Pancreas (tissue), 10 donors: Measurements from ENCODE around the gene U2AF2. TPM values are rescaled to one million over a fixed set of nuclear protein-coding genes. Genes with fewer than 3 reads are reported as not detected.
A peak's percentile ranks its signal among the peaks of the same experiment; 100 is the strongest.

Source experiments
- ATAC-seq, 4 donors: fragments of 200-7000 bp; cut with Tn5 transposase; one replicate each; pipeline versions ENCODE4 v1.8.0 to v1.9.1; 2020; ENCODE audit warnings: mild to moderate bottlenecking in 4 of 4, moderate library complexity in 4 of 4
- DNase-seq, 6 donors: peaks; one replicate each; pipeline ENCODE4 v3.0.0-alpha.2; 2020
- FAIRE-seq: peaks from 2 replicates; lab custom pipeline; 2012; peaks lifted over from hg19 to GRCh38; lab: Jason Lieb, UNC
- H3K27ac ChIP-seq, 4 donors: fragments of 200-600 bp; sonication (generic); 1 replicate in 3 of 4; 2 replicates in 1 of 4; pipeline versions ENCODE4 v1.5.0 to v1.8.0; 2020
- H3K27me3 ChIP-seq, 4 donors: fragments of 200-600 bp; one replicate each; pipeline ENCODE4 v1.8.0; 2021
- H3K36me3 ChIP-seq, 3 donors: fragments of 200-600 bp; sonication (generic) in 1 of 3; one replicate each; pipeline versions ENCODE4 v1.5.0 to v1.8.0; 2020 to 2021
- H3K4me1 ChIP-seq, 3 donors: fragments of 200-600 bp; one replicate each; pipeline ENCODE4 v1.8.0; 2021
- H3K4me3 ChIP-seq, 4 donors: fragments of 200-600 bp; sonication (generic) in 2 of 4; one replicate each; pipeline versions ENCODE4 v1.5.0 to v1.8.0; 2020 to 2021
- H3K9me3 ChIP-seq, 4 donors: fragments of 200-600 bp; one replicate each; pipeline ENCODE4 v1.8.0; 2021
- WGBS, 2 donors: extraction: QIAGEN DNeasy Blood & Tissue Kit; methylation state at CpG; one replicate each; pipeline ENCODE4 v1.1.7; 2013; 5-methylcytosine and 5-hydroxymethylcytosine counted together
- intact Hi-C, 3 donors: fragments of 100-400 bp; cut with DNase I; formaldehyde crosslinking; loops; one replicate each; pipeline versions ENCODE4 v1.11.1 to v1.14.2; 2022
- polyA plus RNA-seq, 2 donors: library from polyadenylated mRNA; stranded (reverse); fragments of 200-250 nt; gene quantifications; one replicate each; pipeline ENCODE4 v1.2.3, GENCODE V29; 2013
- total RNA-seq, 6 donors: library from RNA; stranded (reverse); fragmentation: NEBNext Ultra II Directional in 4 of 6; extraction: Animal tissue kit (Norgen Biotek cat#: 25700) in 4 of 6; gene quantifications; one replicate each; pipeline versions ENCODE4 v1.2.1 to v1.2.4, GENCODE V29; 2021 to 2023
- TF ChIP-seq, protein P1 (sequence below), 4 donors: fragments of 200-600 bp; sonication (generic) in 3 of 4; IDR thresholded peaks; one replicate each; pipeline versions ENCODE4 v1.5.0 to v1.8.0; 2021; ENCODE audit warnings: antibody characterized with exemption in 4 of 4
- donor health status: healthy with polysubstance abuse.
- donor health status: DM: no; HTN: no; CAD: no; lungs with moderate emphysema.
- donor health status: DM: no; HTN: no; CAD: no.
- donor health status: control.
- donor health status: control.
- donor health status: Bipolar disorder and iron deficiency.
- donor health status: DM: yes; HTN: yes; CAD: no.
- donor health status: DM: no; HTN: no; CAD: no.
- donor health status: DM: no; HTN: no; CAD: no.
- donor health status: DM: yes; HTN: yes; CAD: no.

U2AF2 gene
- total and polyA plus RNA-seq, 8 donors = 38.4 to 113 (median 62.4) TPM

GRCh38 chr19:55692681-55693081 is 37.8 kb downstream of the U2AF2 start:
- Histone ChIP-seq H3K4me3 (no peak overlapping the region), H3K27me3 (no peaks in the 10 kb centered on the region), H3K36me3 (peaks cover 9 to 74% (median 55%) of the 10 kb centered on the region in 3 donors), H3K4me1 (no peaks in the 10 kb centered on the region), H3K27ac (no peak overlapping the region), H3K9me3 (no peaks in the 10 kb centered on the region)
- WGBS, 2 donors = 91 to 92% methylated on average over 18 to 19 of the region's 19 CpGs
- no peak for ATAC-seq
- intact Hi-C loops = loop anchor here in 1 of 3 donors (10.0 kb wide), 1 partner anchor 122 kb away; no protein-coding TSS in a partner anchor
- DNase-seq = peak in 1 of 6 donors; percentile 74
- no peak for FAIRE-seq
- TF ChIP-seq, protein P1, sequence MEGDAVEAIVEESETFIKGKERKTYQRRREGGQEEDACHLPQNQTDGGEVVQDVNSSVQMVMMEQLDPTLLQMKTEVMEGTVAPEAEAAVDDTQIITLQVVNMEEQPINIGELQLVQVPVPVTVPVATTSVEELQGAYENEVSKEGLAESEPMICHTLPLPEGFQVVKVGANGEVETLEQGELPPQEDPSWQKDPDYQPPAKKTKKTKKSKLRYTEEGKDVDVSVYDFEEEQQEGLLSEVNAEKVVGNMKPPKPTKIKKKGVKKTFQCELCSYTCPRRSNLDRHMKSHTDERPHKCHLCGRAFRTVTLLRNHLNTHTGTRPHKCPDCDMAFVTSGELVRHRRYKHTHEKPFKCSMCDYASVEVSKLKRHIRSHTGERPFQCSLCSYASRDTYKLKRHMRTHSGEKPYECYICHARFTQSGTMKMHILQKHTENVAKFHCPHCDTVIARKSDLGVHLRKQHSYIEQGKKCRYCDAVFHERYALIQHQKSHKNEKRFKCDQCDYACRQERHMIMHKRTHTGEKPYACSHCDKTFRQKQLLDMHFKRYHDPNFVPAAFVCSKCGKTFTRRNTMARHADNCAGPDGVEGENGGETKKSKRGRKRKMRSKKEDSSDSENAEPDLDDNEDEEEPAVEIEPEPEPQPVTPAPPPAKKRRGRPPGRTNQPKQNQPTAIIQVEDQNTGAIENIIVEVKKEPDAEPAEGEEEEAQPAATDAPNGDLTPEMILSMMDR (IDR thresholded peaks at IDR 0.05) = no peak

DNA sequence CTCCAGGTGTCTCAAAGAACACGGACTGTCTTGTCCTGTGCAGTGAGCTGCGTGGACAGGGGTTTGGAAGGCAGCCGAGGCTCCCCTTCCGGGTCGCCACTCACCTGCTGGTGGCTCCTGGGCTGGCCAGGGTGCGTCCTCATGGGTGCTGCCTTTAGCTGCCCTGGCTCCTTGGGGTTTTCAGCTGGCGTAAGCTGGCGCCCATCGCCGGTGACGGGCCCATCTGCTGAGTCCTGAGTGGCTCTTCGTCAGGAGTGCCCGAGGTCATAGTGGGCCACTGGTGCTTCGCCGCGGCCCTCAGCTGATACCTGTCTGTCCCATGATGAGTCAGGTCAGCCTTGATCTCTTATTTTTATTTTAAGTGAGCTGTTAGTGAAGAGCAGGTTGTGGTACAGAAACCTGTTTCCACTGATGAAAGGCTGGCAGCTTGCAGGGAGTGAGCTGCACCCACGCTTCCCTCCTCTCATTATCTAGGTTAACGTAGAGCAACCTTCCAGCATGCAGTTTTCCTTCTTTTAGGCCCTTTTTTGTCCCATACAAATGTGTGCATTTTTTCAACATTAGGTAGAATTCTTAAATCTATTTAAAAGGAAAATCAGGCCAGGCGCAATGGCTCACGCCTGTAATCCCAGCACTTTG is 38.6 kb downstream of the U2AF2 start:
- DNase-seq (peak in 1 of 6 donors; percentile 48), FAIRE-seq (no peak), ATAC-seq (no peak)
- WGBS, 2 donors = 95 to 96% methylated on average over 20 of the region's 20 CpGs
- TF ChIP-seq, protein P1 (IDR thresholded peaks at IDR 0.05) = no peak
- H3K36me3 ChIP-seq = peaks cover 9 to 74% (median 55%) of the 10 kb centered on the region in 3 donors
- no peak overlapping the region for H3K27ac ChIP-seq
- intact Hi-C loops = loop anchor here in 1 of 3 donors (10.0 kb wide), 1 partner anchor 121 kb away; no protein-coding TSS in a partner anchor
- no peaks in the 10 kb centered on the region for H3K4me1 ChIP-seq
- H3K4me3 ChIP-seq = no peak overlapping the region
- no peaks in the 10 kb centered on the region for H3K27me3 ChIP-seq
- H3K9me3 ChIP-seq = no peaks in the 10 kb centered on the region

DNA sequence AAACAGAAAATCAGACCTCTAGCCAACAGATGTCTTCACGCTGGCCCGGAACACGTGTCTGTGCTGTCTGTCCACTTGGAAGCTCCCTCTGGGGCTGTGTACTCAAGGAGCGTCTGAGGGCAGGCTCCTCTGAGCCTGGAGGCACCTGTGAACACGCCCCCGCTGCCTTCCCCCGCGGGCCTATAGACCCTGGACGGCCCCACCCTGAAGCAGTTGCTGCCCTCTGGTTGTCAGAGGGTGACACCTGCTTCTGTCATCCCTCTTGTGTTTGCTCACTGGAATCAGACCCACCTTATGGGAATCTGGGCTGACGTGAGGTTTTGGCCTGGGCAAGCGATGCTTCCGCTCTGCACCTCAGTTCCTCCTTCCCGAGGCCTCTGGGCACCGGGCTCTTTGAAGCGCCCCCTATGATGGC is 39.4 kb downstream of the U2AF2 start:
- TF ChIP-seq, protein P1 (IDR thresholded peaks at IDR 0.05) = no peak
- H3K27me3 ChIP-seq = no peaks in the 10 kb centered on the region
- whole genome bisulfite sequencing, 2 donors = 90 to 92% methylated on average over 15 of the region's 15 CpGs
- H3K4me1 ChIP-seq = no peaks in the 10 kb centered on the region
- ATAC-seq (no peak), FAIRE-seq (no peak), DNase-seq (no peak)
- intact Hi-C loops = loop anchor here in 1 of 3 donors (10.0 kb wide), 1 partner anchor 121 kb away; no protein-coding TSS in a partner anchor
- peaks cover 9 to 68% (median 52%) of the 10 kb centered on the region in 3 donors for H3K36me3 ChIP-seq
- H3K27ac ChIP-seq = no peak overlapping the region
- no peak overlapping the region for H3K4me3 ChIP-seq
- H3K9me3 ChIP-seq = no peaks in the 10 kb centered on the region

DNA sequence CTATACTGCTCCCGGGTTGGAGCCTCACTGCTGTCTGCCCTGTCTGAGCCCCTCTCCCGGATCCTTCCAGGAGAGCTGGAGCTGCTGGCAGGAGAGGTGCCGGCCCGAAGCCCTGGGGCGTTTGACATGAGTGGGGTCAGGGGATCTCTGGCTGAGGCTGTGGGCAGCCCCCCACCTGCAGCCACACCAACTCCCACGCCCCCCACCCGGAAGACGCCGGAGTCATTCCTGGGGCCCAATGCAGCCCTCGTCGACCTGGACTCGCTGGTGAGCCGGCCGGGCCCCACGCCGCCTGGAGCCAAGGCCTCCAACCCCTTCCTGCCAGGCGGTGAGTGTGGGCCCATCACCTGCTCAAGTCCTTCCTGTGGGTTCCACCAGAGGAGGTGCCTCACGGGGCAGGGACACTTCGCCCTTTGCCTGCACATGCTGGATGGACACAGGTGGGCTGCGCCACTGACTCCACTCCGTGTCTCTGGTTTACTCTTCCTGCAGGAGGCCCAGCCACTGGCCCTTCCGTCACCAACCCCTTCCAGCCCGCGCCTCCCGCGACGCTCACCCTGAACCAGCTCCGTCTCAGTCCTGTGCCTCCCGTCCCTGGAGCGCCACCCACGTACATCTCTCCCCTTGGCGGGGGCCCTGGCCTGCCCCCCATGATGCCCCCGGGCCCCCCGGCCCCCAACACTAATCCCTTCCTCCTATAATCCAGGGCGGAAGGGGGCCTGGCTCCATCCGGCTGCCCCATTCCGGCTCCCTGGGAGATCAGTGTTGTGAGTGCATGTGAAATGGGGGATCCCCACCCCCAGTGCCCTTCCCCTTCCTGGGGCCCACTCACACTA is 40.0 kb downstream of the U2AF2 start:
- 93 to 94% methylated on average over 37 of the region's 37 CpGs for WGBS, 2 donors
- ATAC-seq = no peak
- Histone ChIP-seq H3K4me1 (no peaks in the 10 kb centered on the region), H3K27ac (no peak overlapping the region), H3K4me3 (no peak overlapping the region), H3K9me3 (no peaks in the 10 kb centered on the region), H3K36me3 (peaks cover 8 to 65% (median 46%) of the 10 kb centered on the region in 3 donors), H3K27me3 (no peaks in the 10 kb centered on the region)
- FAIRE-seq = no peak
- TF ChIP-seq, protein P1 (IDR thresholded peaks at IDR 0.05) = no peak
- intact Hi-C loops = loop anchor here in 1 of 3 donors (10.0 kb wide), 1 partner anchor 120 kb away; no protein-coding TSS in a partner anchor
- no peak for DNase-seq
